ENCODE results near the gene ZCRB1. TPM values are rescaled to one million over a fixed set of nuclear protein-coding genes. Genes with fewer than 3 reads are reported as not detected.
"Not testable (repeated sequence)": the region's sequence is repeated elsewhere in the genome, so short reads cannot be mapped to it uniquely, and the experiment has no call there.

ZCRB1 gene
- total and polyA plus RNA-seq, 12 donors: 26.1 to 79.2 (median 58.6) TPM

GRCh38 chr12:42361909-42362646, 36.2 kb upstream of the ZCRB1 start:
- no peak for ATAC-seq
- intact Hi-C loops (cut with DNase I): no loop called here
- Histone ChIP-seq H3K27me3 (no peaks in the 10 kb centered on the region), H3K4me1 (peaks cover 0 to 3% (median 0%) of the 10 kb centered on the region in 9 donors), H3K27ac (no peak overlapping the region), H3K36me3 (peaks cover 0 to 12% (median 0%) of the 10 kb centered on the region in 9 donors), H3K9me3 (no peaks in the 10 kb centered on the region), H3K4me3 (no peak overlapping the region)
- 81 to 90% methylated on average over 4 of the region's 4 CpGs for WGBS, 2 donors
- DNase-seq: no peak
- TF ChIP-seq CTCF (IDR thresholded peaks at IDR 0.05): no peak

DNA sequence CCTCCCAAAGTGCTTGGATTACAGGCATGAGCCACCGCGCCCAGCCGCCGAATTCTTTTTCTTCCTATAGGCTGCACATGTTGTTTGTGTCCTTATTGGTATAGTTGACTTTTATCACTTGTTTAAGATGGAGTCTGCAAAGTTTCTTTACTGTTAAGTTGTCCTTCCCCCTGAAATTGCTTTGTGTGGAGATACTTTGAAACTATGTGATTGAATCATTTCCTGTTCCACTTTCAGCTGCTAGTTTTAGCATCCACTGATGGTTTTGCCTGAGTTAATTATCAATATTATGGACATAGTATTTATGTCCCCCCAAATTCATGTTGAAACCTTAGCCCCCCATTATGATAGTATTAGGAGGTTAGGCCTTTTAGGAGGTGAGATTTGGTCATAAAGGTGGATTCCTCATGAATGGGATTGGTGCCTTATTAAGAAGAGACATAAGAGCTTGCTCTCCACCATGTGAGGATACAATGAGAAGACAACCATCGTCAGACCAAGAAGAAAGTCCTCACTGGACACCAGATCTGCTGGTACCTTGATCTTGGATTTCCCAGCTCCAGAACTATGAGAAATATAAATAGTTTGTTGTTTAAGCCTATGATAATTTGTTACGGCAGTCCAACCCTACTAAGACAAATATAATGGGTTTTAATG, 35.0 kb upstream of the ZCRB1 start:
- no peak overlapping the region for H3K4me3 ChIP-seq
- WGBS, 2 donors: 91 to 98% methylated on average over 6 of the region's 6 CpGs
- intact Hi-C loops (cut with DNase I): no loop called here

DNA sequence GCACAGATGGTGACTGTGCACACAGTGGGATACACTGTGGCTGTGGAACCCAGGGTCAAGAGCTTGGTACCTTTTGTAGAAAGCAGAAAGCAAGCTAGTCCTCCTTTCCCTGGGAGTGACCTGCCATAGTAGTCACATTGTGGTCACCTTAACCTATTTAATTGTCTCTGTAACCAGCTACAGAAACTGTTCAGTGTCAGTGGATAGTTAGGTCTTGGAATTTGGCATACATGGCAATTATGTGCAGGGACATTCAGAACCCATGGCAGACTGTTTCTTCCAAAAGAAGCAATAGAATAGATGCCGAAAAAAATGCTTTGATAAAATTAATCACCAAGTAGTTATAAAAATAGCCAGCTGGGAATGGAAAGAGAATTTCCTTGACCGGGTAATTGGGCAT, 30.4 kb upstream of the ZCRB1 start:
- Histone ChIP-seq H3K36me3 (peaks cover 0 to 68% (median 5%) of the 10 kb centered on the region in 9 donors), H3K4me1 (peaks cover 0 to 14% (median 3%) of the 10 kb centered on the region in 9 donors), H3K27ac (peak overlapping the region in 8 of 10 donors; percentile 5 to 78 (median 42)), H3K27me3 (no peaks in the 10 kb centered on the region), H3K9me3 (no peaks in the 10 kb centered on the region), H3K4me3 (no peak overlapping the region)
- no peak for DNase-seq
- peak in 5 of 8 donors; percentile 48 to 96 (median 65) for ATAC-seq
- WGBS, 2 donors: 26 to 54% methylated on average over 2 of the region's 2 CpGs
- intact Hi-C loops (cut with DNase I): loop anchor here in 1 of 10 donors (10.0 kb wide), 1 partner anchor 208 kb away; no protein-coding TSS in a partner anchor
- no peak for TF ChIP-seq CTCF (IDR thresholded peaks at IDR 0.05)

More for the DNA sequence above, 35.0 kb upstream of the ZCRB1 start:
- ATAC-seq: no peak
- H3K4me1 ChIP-seq: peaks cover 0 to 13% (median 3%) of the 10 kb centered on the region in 9 donors
- H3K9me3 ChIP-seq: no peaks in the 10 kb centered on the region
- TF ChIP-seq CTCF (IDR thresholded peaks at IDR 0.05): no peak
- no peak overlapping the region for H3K27ac ChIP-seq
- no peak for DNase-seq
- peaks cover 0 to 24% (median 0%) of the 10 kb centered on the region in 9 donors for H3K36me3 ChIP-seq
- H3K27me3 ChIP-seq: no peaks in the 10 kb centered on the region

DNA sequence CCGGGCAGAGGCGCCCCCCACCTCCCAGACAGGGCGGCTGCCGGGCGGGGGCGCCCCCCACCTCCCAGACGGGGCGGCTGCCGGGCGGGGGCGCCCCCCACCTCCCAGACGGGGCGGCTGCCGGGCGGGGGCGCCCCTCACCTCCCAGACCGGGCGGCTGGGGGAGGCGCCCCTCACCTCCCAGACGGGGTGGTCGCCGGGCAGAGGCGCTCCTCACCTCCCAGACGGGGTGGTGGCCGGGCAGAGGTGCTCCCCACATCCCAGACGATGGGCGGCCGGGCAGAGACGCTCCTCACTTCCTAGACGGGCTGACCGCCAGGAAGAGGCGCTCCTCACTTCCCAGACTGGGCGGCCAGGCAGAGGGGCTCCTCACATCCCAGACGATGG, 24.1 kb upstream of the ZCRB1 start:
- not testable (repeated sequence) for H3K4me3 ChIP-seq
- WGBS, 2 donors: 96% methylated on average over 27 to 34 of the region's 34 CpGs
- intact Hi-C loops (cut with DNase I): loop anchor here in 1 of 10 donors (10.0 kb wide), 1 partner anchor 215 kb away; no protein-coding TSS in a partner anchor

DNA sequence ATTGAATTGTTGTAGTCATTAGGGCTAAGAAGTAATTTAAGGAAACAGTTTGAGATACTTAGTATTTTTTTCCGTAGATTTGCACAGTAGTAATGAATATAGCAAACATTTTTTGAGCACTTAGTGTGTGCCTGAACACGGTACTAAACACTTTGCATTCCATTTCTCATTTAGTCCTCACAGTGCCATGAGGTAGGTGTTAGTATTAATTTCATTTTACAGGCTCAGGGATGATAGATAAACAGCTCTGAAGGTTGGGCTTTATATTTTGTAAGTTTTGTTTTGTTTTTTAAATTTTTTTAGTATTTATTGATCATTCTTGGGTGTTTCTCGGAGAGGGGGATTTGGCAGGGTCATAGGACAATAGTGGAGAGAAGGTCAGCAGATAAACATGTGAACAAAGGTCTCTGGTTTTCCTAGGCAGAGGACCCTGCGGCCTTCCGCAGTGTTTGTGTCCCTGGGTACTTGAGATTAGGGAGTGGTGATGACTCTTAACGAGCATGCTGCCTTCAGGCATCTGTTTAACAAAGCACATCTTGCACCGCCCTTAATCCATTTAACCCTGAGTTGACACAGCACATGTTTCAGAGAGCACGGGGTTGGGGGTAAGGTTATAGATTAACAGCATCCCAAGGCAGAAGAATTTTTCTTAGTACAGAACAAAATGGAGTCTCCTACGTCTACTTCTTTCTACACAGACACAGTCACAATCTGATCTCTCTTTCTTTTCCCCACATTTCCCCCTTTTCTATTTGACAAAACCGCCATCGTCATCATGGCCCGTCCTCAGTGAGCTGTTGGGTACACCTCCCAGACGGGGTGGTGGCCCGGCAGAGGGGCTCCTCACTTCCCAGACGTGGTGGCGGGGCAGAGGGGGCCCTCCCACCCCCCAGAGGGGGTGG, 23.5 kb upstream of the ZCRB1 start:
- peak in 2 of 8 donors; percentile 39 to 49 for ATAC-seq
- not testable (repeated sequence) for H3K4me1 ChIP-seq, H3K27me3 ChIP-seq, H3K4me3 ChIP-seq, H3K9me3 ChIP-seq, DNase-seq, H3K27ac ChIP-seq
- intact Hi-C loops (cut with DNase I): loop anchor here in 1 of 10 donors (10.0 kb wide), 1 partner anchor 215 kb away; no protein-coding TSS in a partner anchor
- WGBS, 2 donors: 82% methylated on average over 11 of the region's 16 CpGs
- peaks cover 0 to 30% (median 0%) of the 10 kb centered on the region in 9 donors for H3K36me3 ChIP-seq

More for the DNA sequence above, 24.1 kb upstream of the ZCRB1 start:
- not testable (repeated sequence) for H3K9me3 ChIP-seq, H3K4me1 ChIP-seq, H3K27ac ChIP-seq, DNase-seq, ATAC-seq, H3K27me3 ChIP-seq
- H3K36me3 ChIP-seq: peaks cover 0 to 36% (median 2%) of the 10 kb centered on the region in 9 donors

All from heart right ventricle (tissue), 16 donors.